Bronchial epithelial cell (primary cell): ENCODE measurements around the gene ZNF653. TPM values are rescaled to one million over a fixed set of nuclear protein-coding genes. Genes with fewer than 3 reads are reported as not detected.

ENCODE experiments used
- DNase-seq: peaks from one replicate; pipeline ENCODE4 v3.0.0-alpha.2; 2010; ENCODE audit warnings: low read depth
- FAIRE-seq: peaks from 2 replicates; lab custom pipeline; 2011; peaks lifted over from hg19 to GRCh38; lab: Jason Lieb, UNC
- H3K27me3 ChIP-seq: 2 replicates; pipeline ENCODE4 v1.5.1; 2011; ENCODE audit warnings: low read length; ENCODE audit not compliant: control insufficient read depth, insufficient read depth
- H3K36me3 ChIP-seq: 2 replicates; pipeline ENCODE4 v1.5.1; 2011; ENCODE audit warnings: low read length; ENCODE audit not compliant: control insufficient read depth, insufficient read depth
- H3K4me3 ChIP-seq: 2 replicates; pipeline ENCODE4 v1.5.1; 2011; ENCODE audit warnings: mild to moderate bottlenecking, low read depth, low read length, control low read depth
- total RNA-seq: library from RNA; depleted of rRNA; stranded (reverse); fragments of >200 nt; gene quantifications from 2 replicates; pipeline ENCODE4 v1.2.1, GENCODE V29; 2014
- TF ChIP-seq, protein P1 (sequence below): IDR thresholded peaks from 2 replicates; pipeline ENCODE4 v1.5.1; 2011; ENCODE audit warnings: mild to moderate bottlenecking, moderate library complexity, low read length, control low read depth, inconsistent platforms; ENCODE audit not compliant: insufficient read depth, severe bottlenecking

ZNF653 gene
- total RNA-seq, 1 donor from 2014 or later: 5.3 TPM

- DNase-seq (no peak), FAIRE-seq (no peak)
- H3K36me3 ChIP-seq: peaks cover 8% of the 10 kb centered on the region
- TF ChIP-seq, protein P1, sequence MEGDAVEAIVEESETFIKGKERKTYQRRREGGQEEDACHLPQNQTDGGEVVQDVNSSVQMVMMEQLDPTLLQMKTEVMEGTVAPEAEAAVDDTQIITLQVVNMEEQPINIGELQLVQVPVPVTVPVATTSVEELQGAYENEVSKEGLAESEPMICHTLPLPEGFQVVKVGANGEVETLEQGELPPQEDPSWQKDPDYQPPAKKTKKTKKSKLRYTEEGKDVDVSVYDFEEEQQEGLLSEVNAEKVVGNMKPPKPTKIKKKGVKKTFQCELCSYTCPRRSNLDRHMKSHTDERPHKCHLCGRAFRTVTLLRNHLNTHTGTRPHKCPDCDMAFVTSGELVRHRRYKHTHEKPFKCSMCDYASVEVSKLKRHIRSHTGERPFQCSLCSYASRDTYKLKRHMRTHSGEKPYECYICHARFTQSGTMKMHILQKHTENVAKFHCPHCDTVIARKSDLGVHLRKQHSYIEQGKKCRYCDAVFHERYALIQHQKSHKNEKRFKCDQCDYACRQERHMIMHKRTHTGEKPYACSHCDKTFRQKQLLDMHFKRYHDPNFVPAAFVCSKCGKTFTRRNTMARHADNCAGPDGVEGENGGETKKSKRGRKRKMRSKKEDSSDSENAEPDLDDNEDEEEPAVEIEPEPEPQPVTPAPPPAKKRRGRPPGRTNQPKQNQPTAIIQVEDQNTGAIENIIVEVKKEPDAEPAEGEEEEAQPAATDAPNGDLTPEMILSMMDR: no peak
- H3K4me3 ChIP-seq: no peak overlapping the region
- H3K27me3 ChIP-seq: no peaks in the 10 kb centered on the region
Measured at GRCh38 chr19:11494634-11495285, 10.9 kb downstream of the ZNF653 start.

DNA sequence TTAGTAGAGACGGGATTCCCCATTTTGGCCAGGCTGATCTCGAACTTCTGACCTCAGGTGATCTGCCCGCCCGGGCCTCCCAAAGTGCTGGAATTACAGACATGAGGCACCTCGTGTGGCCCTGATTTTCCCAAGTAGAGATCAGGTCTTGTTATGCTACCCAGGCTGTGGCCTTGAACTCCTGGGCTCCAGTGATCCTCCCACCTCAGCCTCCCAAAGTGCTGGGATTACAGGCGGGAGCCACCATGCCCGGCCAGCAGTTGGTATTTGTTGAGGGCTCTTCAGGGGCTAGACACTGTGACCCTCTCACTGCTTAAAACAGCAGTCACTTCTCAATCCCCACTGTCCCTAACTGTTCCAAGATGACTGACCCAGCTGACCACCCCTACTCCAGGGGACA lies 16.3 kb downstream of the ZNF653 start:
- TF ChIP-seq, protein P1: no peak
- no peaks in the 10 kb centered on the region for H3K36me3 ChIP-seq
- FAIRE-seq (no peak), DNase-seq (no peak)
- H3K4me3 ChIP-seq: no peak overlapping the region
- no peaks in the 10 kb centered on the region for H3K27me3 ChIP-seq

GRCh38 chr19:11486661-11487503 lies 18.8 kb downstream of the ZNF653 start:
- Histone ChIP-seq H3K4me3 (no peak overlapping the region), H3K27me3 (peaks cover 3% of the 10 kb centered on the region), H3K36me3 (no peaks in the 10 kb centered on the region)
- FAIRE-seq (no peak), DNase-seq (no peak)
- TF ChIP-seq, protein P1: no peak

DNA sequence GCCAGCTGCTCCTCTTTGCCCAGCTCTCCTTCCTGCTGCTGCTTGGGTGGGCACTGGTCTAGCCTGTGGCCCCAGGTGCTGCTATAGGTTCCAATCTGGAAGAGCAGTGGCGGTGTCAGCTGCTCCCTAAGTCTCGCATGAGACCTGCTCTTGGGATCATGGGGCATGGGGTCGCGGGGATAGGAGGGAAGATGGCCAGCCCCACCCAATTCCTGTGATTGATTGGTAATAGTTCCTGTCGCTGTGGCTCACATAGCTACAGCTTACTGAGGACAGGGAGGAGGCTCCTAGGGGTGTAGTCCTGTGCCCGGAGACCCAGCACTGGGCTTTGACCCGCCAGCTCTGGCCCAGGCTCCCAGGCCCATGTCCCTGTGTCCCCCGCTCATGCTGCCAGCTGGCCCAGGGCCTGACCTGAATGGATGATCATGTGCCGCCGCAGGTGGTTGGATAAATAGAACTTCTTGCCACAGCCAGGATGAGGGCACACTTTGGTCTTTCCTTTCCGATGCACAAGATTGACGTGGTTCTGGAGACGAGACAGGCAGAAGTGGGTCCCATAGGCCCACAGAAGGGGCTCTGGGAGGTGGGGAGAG lies 20.3 kb downstream of the ZNF653 start:
- H3K27me3 ChIP-seq: peaks cover 13% of the 10 kb centered on the region
- FAIRE-seq (no peak), DNase-seq (no peak)
- H3K36me3 ChIP-seq: no peaks in the 10 kb centered on the region
- no peak overlapping the region for H3K4me3 ChIP-seq
- TF ChIP-seq, protein P1: no peak

GRCh38 chr19:11483366-11484111 lies 22.1 kb downstream of the ZNF653 start:
- Histone ChIP-seq H3K36me3 (no peaks in the 10 kb centered on the region), H3K4me3 (no peak overlapping the region), H3K27me3 (peaks cover 15% of the 10 kb centered on the region)
- TF ChIP-seq, protein P1: no peak
- no peak for FAIRE-seq
- no peak for DNase-seq
